Suprapubic skin (tissue), 3 donors: ENCODE data around the gene SAMD10.

Experiments used
- POLR2AphosphoS5 ChIP-seq, 3 donors: sonication (generic); formaldehyde crosslinking; IDR thresholded peaks; one replicate each; pipeline ENCODE4 v1.6.1; 2017; ENCODE audit warnings: antibody characterized with exemption in 3 of 3
- TF ChIP-seq, protein P1 (sequence below), 2 donors: fragments of 200-600 bp in 1 of 2; fragments of 450-650 bp in 1 of 2; sonication (generic) in 1 of 2; IDR thresholded peaks; one replicate each; pipeline ENCODE4 v1.5.1; 2016 to 2019; ENCODE audit warnings: antibody characterized with exemption in 2 of 2, mild to moderate bottlenecking in 1 of 2, moderate library complexity in 1 of 2

DNA sequence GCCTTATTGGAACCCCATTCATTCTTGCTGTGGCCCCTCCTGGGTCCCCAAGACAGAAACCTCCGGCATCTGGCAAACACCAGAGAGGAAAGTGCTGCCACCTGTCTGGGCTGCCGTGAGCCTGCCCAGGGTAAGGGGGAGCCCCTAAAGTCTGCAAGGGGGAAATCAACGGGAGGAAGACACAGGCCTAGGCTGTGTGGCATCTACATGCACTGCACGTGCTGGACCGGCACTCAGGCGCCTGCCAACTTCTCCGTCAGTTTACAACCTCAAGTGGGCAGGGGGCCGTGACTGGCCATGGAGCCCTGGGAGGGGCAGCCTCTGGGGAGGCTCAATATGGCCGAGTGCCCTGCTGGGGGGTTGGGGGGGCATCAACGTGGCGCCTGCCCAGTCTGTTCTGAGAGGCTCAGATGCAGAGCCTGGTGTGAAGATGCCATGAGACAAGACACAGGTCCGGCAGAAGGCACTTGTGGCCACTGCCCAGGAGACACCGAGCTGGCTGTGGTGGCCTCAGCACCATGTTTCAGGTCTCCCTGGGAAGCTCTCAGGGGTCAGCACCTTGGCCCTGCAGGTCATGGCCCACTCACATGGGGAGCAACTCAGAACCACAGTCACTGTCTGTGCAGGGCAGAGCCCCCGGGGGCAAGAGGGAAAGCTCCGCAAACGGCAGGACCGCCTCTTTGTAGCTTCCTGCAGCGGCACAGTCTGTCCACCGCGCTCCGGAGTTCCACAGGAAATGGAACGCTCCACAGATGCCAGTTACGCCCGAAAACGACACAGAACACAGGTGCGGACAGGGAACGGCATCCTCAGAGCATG is 31.6 kb downstream of the SAMD10 start:
- TF ChIP-seq, protein P1, sequence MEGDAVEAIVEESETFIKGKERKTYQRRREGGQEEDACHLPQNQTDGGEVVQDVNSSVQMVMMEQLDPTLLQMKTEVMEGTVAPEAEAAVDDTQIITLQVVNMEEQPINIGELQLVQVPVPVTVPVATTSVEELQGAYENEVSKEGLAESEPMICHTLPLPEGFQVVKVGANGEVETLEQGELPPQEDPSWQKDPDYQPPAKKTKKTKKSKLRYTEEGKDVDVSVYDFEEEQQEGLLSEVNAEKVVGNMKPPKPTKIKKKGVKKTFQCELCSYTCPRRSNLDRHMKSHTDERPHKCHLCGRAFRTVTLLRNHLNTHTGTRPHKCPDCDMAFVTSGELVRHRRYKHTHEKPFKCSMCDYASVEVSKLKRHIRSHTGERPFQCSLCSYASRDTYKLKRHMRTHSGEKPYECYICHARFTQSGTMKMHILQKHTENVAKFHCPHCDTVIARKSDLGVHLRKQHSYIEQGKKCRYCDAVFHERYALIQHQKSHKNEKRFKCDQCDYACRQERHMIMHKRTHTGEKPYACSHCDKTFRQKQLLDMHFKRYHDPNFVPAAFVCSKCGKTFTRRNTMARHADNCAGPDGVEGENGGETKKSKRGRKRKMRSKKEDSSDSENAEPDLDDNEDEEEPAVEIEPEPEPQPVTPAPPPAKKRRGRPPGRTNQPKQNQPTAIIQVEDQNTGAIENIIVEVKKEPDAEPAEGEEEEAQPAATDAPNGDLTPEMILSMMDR (IDR thresholded peaks at IDR 0.05), result no peak
- no peak for TF ChIP-seq POLR2AphosphoS5 (IDR thresholded peaks at IDR 0.05)
